ENCODE measurements around the gene SORT1.
"Not testable (repeated sequence)": the region's sequence is repeated elsewhere in the genome, so short reads cannot be mapped to it uniquely, and the experiment has no call there.

SORT1 gene

DNA sequence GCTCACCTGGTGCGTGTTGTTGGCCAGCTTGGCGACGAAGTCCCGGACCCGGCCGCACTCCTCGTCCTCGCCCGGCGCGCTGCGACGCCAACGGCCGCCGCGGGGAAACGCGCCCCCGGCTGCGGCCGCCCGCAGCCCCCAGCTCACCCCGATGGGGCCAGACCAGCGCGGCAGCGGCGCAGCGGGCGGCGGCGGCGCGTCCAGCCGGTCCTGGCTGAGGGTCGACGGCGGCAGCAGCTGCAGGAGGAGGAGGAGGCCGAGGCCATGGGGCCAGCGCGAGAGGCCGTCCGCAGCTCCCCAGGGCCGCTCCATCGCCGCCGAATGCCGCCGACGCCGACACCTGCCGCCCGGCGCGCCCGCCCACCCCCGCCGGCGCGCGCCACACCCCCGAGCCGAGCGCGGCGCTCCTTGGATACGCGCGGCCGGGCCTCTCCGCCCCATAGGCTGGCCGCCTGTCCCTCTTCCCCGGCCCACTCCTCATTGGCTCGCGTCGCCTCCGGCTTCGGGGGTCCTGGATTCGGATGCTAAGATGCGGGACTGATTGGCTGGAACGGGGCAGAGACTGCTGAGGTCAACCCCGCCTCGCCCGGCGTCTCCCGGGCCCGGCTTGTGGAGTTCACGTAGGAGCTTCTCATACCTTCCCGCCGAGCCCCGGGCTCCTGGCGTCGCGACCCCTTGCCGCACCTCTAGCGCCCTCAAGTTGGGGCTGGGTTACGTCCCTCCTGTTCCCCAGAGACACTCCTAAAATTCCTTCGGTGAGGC is at the start of gene SORT1:
Gene SORT1 (minus strand): TSS at position 338 of the 762 bp plus-strand sequence. CDS start 26 bp downstream, at position 312.
- H3K4me3 ChIP-seq (ENCODE audit: low read depth, low read length): peak within 1 kb of the TSS; percentile 63
- POLR2A ChIA-PET: interaction anchor here (1.2 to 2.3 kb wide), 5 partner anchors 28 to 184 kb away, joined by 3 to 10 read pairs (median 6); partner anchors contain the start of gene SARS1
- DNase-seq (ENCODE audit: low read depth, low spot score): no peak
- TF ChIP-seq, protein P1, sequence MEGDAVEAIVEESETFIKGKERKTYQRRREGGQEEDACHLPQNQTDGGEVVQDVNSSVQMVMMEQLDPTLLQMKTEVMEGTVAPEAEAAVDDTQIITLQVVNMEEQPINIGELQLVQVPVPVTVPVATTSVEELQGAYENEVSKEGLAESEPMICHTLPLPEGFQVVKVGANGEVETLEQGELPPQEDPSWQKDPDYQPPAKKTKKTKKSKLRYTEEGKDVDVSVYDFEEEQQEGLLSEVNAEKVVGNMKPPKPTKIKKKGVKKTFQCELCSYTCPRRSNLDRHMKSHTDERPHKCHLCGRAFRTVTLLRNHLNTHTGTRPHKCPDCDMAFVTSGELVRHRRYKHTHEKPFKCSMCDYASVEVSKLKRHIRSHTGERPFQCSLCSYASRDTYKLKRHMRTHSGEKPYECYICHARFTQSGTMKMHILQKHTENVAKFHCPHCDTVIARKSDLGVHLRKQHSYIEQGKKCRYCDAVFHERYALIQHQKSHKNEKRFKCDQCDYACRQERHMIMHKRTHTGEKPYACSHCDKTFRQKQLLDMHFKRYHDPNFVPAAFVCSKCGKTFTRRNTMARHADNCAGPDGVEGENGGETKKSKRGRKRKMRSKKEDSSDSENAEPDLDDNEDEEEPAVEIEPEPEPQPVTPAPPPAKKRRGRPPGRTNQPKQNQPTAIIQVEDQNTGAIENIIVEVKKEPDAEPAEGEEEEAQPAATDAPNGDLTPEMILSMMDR (IDR thresholded peaks at IDR 0.05; ENCODE audit: insufficient read depth, low read length, missing control alignments): no peak
- CTCF ChIA-PET: interaction anchor here (0.7 to 12.8 kb wide), 40 partner anchors 8 to 298 kb away, joined by 3 to 340 read pairs (median 6); partner anchors contain the start of genes CELSR2, CYB561D1, GPR61 and MYBPHL

DNA sequence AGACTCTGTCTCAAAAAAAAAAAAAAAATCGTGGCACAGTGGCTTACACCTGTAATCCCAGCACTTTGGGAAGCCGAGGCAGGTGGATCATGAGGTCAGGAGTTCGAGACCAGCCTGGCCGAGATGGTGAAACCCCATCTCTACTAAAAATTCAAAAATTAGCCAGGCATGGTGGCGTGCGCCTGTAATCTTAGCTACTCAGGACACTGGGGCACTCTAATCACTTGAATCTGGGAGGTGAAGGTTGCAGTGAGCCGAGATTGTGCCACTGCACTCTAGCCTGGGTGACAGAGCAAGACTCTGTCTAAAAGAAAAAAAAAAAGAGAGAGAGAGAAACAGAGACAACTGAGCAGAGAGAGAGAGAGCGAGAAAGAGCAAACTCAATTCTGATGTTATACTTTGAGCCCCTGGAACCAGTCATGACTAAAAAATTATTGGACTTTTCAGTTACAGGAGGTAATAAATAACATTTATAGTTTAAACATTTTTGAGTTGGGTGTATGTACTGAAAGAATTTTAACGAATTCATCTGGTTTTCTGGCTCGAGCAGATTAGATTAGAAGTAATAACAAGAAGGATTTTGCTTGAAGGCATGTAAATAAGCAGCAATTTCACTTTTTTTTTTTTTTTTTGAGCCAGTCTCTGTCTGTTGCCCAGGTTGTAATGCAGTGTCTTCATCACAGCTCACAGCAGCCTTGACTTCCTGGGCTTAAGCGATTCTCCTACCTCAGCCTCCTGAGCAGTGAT is 48.4 kb upstream of the SORT1 start:
- not testable (repeated sequence) for H3K4me3 ChIP-seq (ENCODE audit: low read depth, low read length)
- POLR2A ChIA-PET: interaction anchor here (0.9 kb wide), 1 partner anchor 84 kb away, joined by 4 read pairs; no protein-coding TSS in a partner anchor
- CTCF ChIA-PET: interaction anchor here (0.7 kb wide), 1 partner anchor 87 kb away, joined by 3 read pairs; no protein-coding TSS in a partner anchor

DNA sequence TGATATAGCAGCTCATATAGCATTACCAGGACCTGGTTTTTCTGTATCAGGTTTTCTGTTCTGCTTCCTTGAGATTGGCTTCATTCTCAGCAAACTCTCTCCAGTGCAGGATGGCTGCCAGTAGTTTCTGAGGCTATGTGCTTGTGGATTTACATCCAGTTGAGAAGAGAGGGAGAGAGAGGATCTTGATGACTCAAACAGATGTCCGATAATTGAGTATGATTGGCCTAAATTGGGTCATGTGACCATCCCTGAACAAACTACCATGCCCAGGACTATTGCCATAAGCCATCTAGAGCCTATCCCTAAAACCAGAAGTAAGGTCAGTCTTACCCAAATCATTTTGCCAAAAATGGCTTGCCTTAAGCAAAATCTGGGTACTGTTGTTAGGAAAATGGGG is 46.6 kb upstream of the SORT1 start:
- POLR2A ChIA-PET: no interaction called here
- H3K4me3 ChIP-seq (ENCODE audit: low read depth, low read length): no peak overlapping the region
- TF ChIP-seq, protein P1 (IDR thresholded peaks at IDR 0.05; ENCODE audit: insufficient read depth, low read length, missing control alignments): no peak
- no peak for DNase-seq (ENCODE audit: low read depth, low spot score)
- CTCF ChIA-PET: interaction anchor here (1.0 kb wide), 2 partner anchors 9 to 46 kb away, joined by 3 read pairs; no protein-coding TSS in a partner anchor

More for the DNA sequence above, 48.4 kb upstream of the SORT1 start:
- peak; percentile 83 for DNase-seq (ENCODE audit: low read depth, low spot score)

DNA sequence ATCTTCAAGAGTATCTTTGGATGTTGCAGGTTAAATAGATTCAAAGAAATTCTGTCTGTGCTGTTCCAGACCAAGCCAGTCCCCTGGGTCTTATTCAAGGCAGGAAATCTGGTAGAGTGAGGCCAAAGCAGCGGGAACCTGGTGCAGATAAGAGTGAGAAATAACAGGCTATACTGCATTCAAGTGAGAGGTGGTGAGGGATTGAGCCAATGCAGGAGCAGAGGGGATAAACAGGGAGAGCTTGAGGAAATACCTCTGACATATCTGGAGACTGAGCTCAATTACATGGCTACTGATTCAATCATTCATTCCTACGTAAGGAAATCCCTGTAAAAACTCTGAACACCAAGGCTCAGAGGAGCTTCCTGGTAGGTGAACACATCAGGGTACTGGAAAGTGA is 45.8 kb upstream of the SORT1 start:
- no peak for DNase-seq (ENCODE audit: low read depth, low spot score)
- H3K4me3 ChIP-seq (ENCODE audit: low read depth, low read length): no peak overlapping the region
- CTCF ChIA-PET: interaction anchor here (1.0 kb wide), 1 partner anchor 47 kb away, joined by 3 read pairs; no protein-coding TSS in a partner anchor
- POLR2A ChIA-PET: no interaction called here
- TF ChIP-seq, protein P1 (IDR thresholded peaks at IDR 0.05; ENCODE audit: insufficient read depth, low read length, missing control alignments): no peak

DNA sequence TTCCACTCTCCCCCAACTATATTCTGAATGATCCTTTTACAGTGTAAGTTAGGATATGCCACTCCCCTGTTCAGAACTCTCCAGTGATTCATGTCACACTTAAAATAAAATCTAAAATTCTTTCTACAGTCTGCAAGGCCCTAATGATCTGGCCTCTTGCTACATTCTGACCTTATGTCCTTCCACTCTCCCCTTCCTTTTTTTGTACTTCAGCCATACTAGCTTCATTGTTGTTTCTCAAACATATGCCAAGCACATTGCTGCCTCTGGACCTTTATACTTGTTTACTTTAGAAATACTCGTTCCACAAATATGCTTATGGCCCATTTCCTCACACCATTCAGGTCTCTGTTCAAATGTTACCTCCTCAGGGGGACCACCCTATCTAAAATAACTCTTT is 43.4 kb upstream of the SORT1 start:
- TF ChIP-seq, protein P1 (IDR thresholded peaks at IDR 0.05; ENCODE audit: insufficient read depth, low read length, missing control alignments): no peak
- H3K4me3 ChIP-seq (ENCODE audit: low read depth, low read length): no peak overlapping the region
- CTCF ChIA-PET: interaction anchor here (1.1 to 1.4 kb wide), 2 partner anchors 48 to 92 kb away, joined by 4 read pairs; no protein-coding TSS in a partner anchor
- peak; percentile 19 for DNase-seq (ENCODE audit: low read depth, low spot score)
- POLR2A ChIA-PET: no interaction called here

DNA sequence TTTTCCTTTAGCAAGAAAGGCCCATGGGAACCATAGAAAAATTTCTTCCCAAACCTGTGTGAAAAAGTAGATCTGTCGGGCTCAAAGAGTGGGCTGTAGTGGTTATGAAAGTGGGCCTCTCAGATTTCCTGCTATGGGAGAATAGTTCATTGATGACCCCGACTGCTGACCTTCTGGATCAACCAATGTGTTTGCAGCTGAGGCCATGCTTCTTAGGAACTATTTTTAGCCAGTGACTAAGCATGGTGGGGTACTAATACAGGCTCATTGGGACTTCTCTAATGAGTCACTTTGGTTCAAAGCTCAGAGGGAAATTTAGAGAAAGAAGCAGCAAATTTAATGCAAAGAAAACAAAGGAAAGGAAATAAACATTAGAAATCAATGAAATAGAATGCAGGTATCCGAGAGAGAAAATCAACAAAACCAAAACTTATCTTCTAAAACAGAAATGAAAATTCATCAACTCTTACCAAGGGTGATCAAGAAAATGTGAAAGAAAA is 41.1 kb upstream of the SORT1 start:
- no peak overlapping the region for H3K4me3 ChIP-seq (ENCODE audit: low read depth, low read length)
- TF ChIP-seq, protein P1 (IDR thresholded peaks at IDR 0.05; ENCODE audit: insufficient read depth, low read length, missing control alignments): no peak
- peak; percentile 83 for DNase-seq (ENCODE audit: low read depth, low spot score)
- CTCF ChIA-PET: interaction anchor here (1.5 kb wide), 2 partner anchors 53 to 93 kb away, joined by 4 to 9 read pairs; no protein-coding TSS in a partner anchor
- POLR2A ChIA-PET: interaction anchor here (0.6 to 0.8 kb wide), 2 partner anchors 198 to 363 kb away, joined by 3 read pairs; partner anchors contain the start of gene TAF13
